ENCODE data around the gene PGRMC1. TPM values are rescaled to one million over a fixed set of nuclear protein-coding genes. Genes with fewer than 3 reads are reported as not detected.

PGRMC1 gene
- total RNA-seq, 1 donor from 2014 or later: 117 TPM

DNA sequence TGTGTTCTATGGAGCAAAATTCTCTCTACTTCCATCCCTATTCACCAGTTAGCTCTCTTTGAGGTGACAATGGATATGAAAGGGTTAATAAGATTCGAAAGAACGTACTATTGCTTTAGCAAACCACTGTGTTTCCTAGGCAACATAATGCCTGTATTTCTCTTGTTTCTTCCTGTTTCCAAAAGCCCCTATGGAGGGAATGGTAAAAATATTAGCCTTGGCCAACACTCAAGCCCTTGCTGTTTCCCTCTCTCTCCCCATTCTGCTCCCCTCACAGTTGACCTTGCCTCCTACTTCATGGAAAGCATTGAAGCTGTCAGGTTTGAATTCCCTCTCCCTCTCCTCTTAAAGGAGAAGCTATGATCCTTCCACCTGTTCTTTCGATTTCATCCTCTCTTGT lies 9.6 kb upstream of the PGRMC1 start:
- Histone ChIP-seq H3K27me3 (no peaks in the 10 kb centered on the region), H3K27ac (no peak overlapping the region), H3K4me3 (no peak overlapping the region), H3K4me1 (no peaks in the 10 kb centered on the region), H3K9me3 (no peaks in the 10 kb centered on the region), H3K36me3 (no peaks in the 10 kb centered on the region)
- intact Hi-C loops (cut with DNase I): no loop called here
- no peak for TF ChIP-seq CTCF (IDR thresholded peaks at IDR 0.05)
- no peak for DNase-seq (ENCODE audit: low spot score in 2 of 2)

- no peak overlapping the region for H3K27ac ChIP-seq
Measured at GRCh38 chrX:119228512-119229252, 7.4 kb upstream of the PGRMC1 start.

GRCh38 chrX:119229253-119229615 lies 6.9 kb upstream of the PGRMC1 start:
- no peaks in the 10 kb centered on the region for H3K27me3 ChIP-seq
- H3K27ac ChIP-seq: no peak overlapping the region
- no peaks in the 10 kb centered on the region for H3K9me3 ChIP-seq
- H3K4me1 ChIP-seq: no peaks in the 10 kb centered on the region
- no peak for DNase-seq (ENCODE audit: low spot score in 2 of 2)
- intact Hi-C loops (cut with DNase I): no loop called here
- no peak for TF ChIP-seq CTCF (IDR thresholded peaks at IDR 0.05)
- H3K36me3 ChIP-seq: no peaks in the 10 kb centered on the region
- H3K4me3 ChIP-seq: no peak overlapping the region

More at GRCh38 chrX:119228512-119229252, 7.4 kb upstream of the PGRMC1 start:
- Histone ChIP-seq H3K36me3 (no peaks in the 10 kb centered on the region), H3K4me3 (no peak overlapping the region), H3K4me1 (no peaks in the 10 kb centered on the region), H3K27me3 (no peaks in the 10 kb centered on the region), H3K9me3 (no peaks in the 10 kb centered on the region)
- intact Hi-C loops (cut with DNase I): no loop called here
- DNase-seq (ENCODE audit: low spot score in 2 of 2): no peak
- no peak for TF ChIP-seq CTCF (IDR thresholded peaks at IDR 0.05)

- Histone ChIP-seq H3K4me3 (no peak overlapping the region), H3K4me1 (no peaks in the 10 kb centered on the region), H3K27ac (no peak overlapping the region), H3K27me3 (no peaks in the 10 kb centered on the region), H3K9me3 (no peaks in the 10 kb centered on the region), H3K36me3 (no peaks in the 10 kb centered on the region)
- intact Hi-C loops (cut with DNase I): loop anchor here (10.0 kb wide), 1 partner anchor 644 kb away; the partner anchor contains the start of genes NDUFA1 and RNF113A
- no peak for DNase-seq (ENCODE audit: low spot score in 2 of 2)
- no peak for TF ChIP-seq CTCF (IDR thresholded peaks at IDR 0.05)
Measured at GRCh38 chrX:119230850-119231249, 5.2 kb upstream of the PGRMC1 start.

DNA sequence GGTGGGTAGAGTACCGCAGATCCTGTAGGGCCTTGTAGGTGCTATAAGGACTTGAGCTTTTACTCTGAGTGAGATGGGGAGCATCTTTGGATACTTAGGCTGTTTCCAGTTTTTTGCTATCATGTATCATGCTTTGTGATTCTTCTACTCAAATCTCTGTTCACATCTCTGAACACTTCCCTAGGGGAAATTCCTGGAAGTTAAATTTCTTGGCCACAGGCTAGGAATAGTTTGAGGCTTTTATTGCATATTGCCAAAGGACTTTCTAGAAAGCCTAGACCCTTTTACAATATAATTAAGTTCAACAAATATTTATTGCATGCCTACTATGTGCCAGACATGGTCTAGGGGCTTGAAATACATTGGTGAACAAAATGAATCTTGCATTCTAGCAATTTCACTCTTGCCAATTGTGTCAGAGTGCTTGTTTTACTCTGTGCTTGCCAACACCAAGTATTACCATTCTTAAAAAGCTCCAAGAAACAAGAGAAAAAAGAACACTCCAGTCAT lies 4.1 kb upstream of the PGRMC1 start:
- H3K27ac ChIP-seq: no peak overlapping the region
- intact Hi-C loops (cut with DNase I): loop anchor here (10.0 kb wide), 1 partner anchor 643 kb away; the partner anchor contains the start of genes NDUFA1 and RNF113A
- no peaks in the 10 kb centered on the region for H3K9me3 ChIP-seq
- H3K27me3 ChIP-seq: no peaks in the 10 kb centered on the region
- DNase-seq (ENCODE audit: low spot score in 2 of 2): no peak
- TF ChIP-seq CTCF (IDR thresholded peaks at IDR 0.05): no peak
- H3K4me3 ChIP-seq: no peak overlapping the region
- no peaks in the 10 kb centered on the region for H3K4me1 ChIP-seq
- H3K36me3 ChIP-seq: no peaks in the 10 kb centered on the region
